Right ventricle myocardium superior (tissue), 1 donor: ENCODE measurements around the gene PLA2G2F. TPM values are rescaled to one million over a fixed set of nuclear protein-coding genes. Genes with fewer than 3 reads are reported as not detected.

Experiments used
- ATAC-seq: fragments of 200-7000 bp; cut with Tn5 transposase; one replicate; pipeline ENCODE4 v1.9.1; 2020; ENCODE audit warnings: mild to moderate bottlenecking; ENCODE audit not compliant: poor library complexity
- DNase-seq: peaks from one replicate; pipeline ENCODE4 v3.0.0-alpha.2; 2020
- intact Hi-C: fragments of 100-400 bp; cut with DNase I; formaldehyde crosslinking; loops from one replicate; pipeline ENCODE4 v1.11.2; 2022
- total RNA-seq: library from RNA; stranded (reverse); fragmentation: NEBNext Ultra II Directional; extraction: Animal tissue kit (Norgen Biotek cat#: 25700); gene quantifications from one replicate; pipeline ENCODE4 v1.2.1, GENCODE V29; 2021
- donor health status: DM: no; HTN: yes; CAD: no; lungs with severe emphysema.

The PLA2G2F gene
- total RNA-seq, 1 donor from 2014 or later = not detected

DNA sequence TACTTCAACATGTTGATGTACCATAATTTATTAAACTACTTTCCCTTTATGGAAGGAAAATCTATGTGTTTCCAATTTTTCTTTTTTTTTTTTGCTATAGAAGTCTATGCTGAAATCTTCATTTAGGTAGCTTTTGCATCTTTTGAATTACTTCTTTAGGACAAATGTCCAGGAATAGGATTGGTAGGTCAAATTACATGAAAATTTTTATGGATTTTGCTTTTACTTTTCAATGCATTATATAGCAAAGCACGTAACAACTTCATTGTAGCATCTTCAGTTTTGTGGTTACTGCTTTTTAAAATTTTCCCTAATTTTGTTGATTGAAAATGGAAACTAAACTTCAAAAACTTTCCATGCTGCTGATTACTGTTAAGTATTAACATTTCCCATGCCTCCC is 59.2 kb downstream of the PLA2G2F start:
- no peak for DNase-seq
- ATAC-seq = no peak
- intact Hi-C loops = no loop called here

DNA sequence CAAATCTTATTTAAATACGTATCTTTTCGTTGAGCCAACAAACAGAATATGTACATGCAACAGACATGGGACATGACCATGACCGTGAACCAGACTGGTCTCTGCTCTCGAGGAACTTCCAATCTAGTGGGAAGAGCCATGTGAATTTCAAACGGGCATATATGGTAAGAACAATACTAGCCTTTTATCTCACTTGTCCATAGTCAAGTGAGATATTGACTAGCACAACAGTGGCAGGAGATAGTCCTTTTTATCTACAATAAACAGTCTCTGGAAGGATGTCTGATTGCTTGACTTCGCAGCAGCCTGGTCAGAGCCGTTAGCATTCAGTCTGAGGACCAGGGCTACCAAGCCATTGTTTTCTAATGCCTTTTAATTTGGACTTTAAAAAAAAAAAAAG is 59.8 kb downstream of the PLA2G2F start:
- no peak for DNase-seq
- intact Hi-C loops = no loop called here
- ATAC-seq = no peak

DNA sequence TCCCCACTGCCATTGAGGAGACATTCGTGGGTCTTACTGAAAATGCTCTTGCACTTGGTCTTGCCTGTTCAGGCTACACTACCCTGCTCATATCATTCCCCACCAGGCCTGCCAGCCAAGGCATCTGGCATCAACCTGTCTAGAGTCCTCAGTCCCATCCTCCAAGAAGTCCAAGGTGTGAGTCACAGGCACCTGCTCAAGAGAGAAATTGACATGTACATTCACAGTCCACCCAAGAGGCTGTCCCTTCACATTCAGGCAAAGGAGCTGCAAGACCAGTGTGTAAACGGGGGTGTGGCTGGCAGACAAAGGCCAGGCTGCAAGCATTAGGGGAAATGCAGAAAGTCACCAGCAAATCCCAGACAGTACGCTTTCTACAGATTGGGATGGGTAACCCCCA is 60.3 kb downstream of the PLA2G2F start:
- ATAC-seq (no peak), DNase-seq (no peak)
- intact Hi-C loops = no loop called here

DNA sequence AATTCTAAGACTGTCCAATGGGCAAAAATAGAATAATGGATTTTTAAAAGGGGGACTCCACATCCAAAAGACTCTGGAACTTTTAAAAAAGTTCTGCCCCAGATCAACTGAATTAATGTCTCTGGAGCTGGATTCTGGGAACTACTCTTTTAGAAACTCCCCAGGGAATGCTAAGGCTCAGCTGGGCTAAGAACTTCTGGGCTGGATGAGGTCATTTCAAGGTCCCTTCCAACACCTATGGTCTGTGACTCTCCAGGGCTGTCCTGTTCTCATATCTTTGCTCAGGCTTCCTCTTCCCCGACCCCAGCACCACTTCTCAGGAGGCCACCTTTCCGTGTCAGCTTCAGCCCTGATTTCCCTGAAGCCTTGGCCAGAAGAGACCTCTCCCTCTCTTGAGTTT is 60.7 kb downstream of the PLA2G2F start:
- intact Hi-C loops = no loop called here
- no peak for ATAC-seq
- DNase-seq = no peak

Other genes starting within 250 kb of the PLA2G2F start
- gene PLA2G2E, start 215.7 kb upstream of the PLA2G2F start, total RNA-seq = not detected
- gene PLA2G2A, start 159.7 kb upstream of the PLA2G2F start, total RNA-seq = 154 TPM
- 56.7 TPM for gene PLA2G5, start 69.1 kb upstream of the PLA2G2F start, total RNA-seq
- gene PLA2G2D, start 19.8 kb upstream of the PLA2G2F start, total RNA-seq = not detected
- 2.2 TPM for gene UBXN10, start 46.8 kb downstream of the PLA2G2F start, total RNA-seq
- not detected for gene PLA2G2C, start 47.2 kb downstream of the PLA2G2F start, total RNA-seq
- 0.13 TPM for gene VWA5B1, start 151.6 kb downstream of the PLA2G2F start, total RNA-seq